DND-41 (cell line): ENCODE data around the gene TANC2.

Source experiments
- ATAC-seq: fragments of 200-7000 bp; cut with Tn5 transposase; 3 replicates; pipeline ENCODE4 v1.9.1; 2021; ENCODE audit warnings: low read depth; ENCODE audit not compliant: insufficient read depth
- DNase-seq: peaks from one replicate; pipeline ENCODE4 v3.0.0-alpha.2; 2020
- H2AFZ ChIP-seq: 2 replicates; pipeline ENCODE4 v1.6.0; 2012; ENCODE audit warnings: low read depth, low read length
- H3K27ac ChIP-seq: 2 replicates; pipeline ENCODE4 v1.5.1; 2012; ENCODE audit warnings: low read length, inconsistent platforms
- H3K27me3 ChIP-seq: fragments of 200-600 bp; sonication (generic); 2 replicates; pipeline ENCODE4 v1.6.0; 2012; ENCODE audit warnings: low read length, mild to moderate bottlenecking, inconsistent platforms; ENCODE audit not compliant: insufficient read depth, poor library complexity
- H3K36me3 ChIP-seq: 2 replicates; pipeline ENCODE4 v1.5.1; 2012; ENCODE audit warnings: low read length, inconsistent platforms; ENCODE audit not compliant: insufficient read depth
- H3K4me1 ChIP-seq: 2 replicates; pipeline ENCODE4 v1.5.1; 2012; ENCODE audit warnings: mild to moderate bottlenecking, low read length; ENCODE audit not compliant: insufficient read depth
- H3K4me2 ChIP-seq: 2 replicates; pipeline ENCODE4 v1.6.0; 2012; ENCODE audit warnings: mild to moderate bottlenecking, moderate library complexity, low read length, inconsistent platforms; ENCODE audit not compliant: insufficient read depth
- H3K4me3 ChIP-seq, 2 experiments: fragments of 200-600 bp in 1 of 2; shearing (Covaris generic) in 1 of 2; 2 replicates each; pipeline ENCODE4 v1.5.1; 2012 to 2016; ENCODE audit warnings: inconsistent platforms in 2 of 2, low read length in 2 of 2, mild to moderate bottlenecking in 2 of 2, low read depth in 1 of 2, moderate library complexity in 1 of 2
- H3K79me2 ChIP-seq: 2 replicates; pipeline ENCODE4 v1.6.0; 2012; ENCODE audit warnings: low read length, inconsistent platforms; ENCODE audit not compliant: insufficient read depth
- H3K9ac ChIP-seq: 2 replicates; pipeline ENCODE4 v1.6.0; 2012; ENCODE audit warnings: low read depth, mild to moderate bottlenecking, inconsistent platforms, low read length, moderate library complexity
- H3K9me3 ChIP-seq: 2 replicates; pipeline ENCODE4 v1.5.1; 2012; ENCODE audit warnings: low read length, moderate library complexity, mild to moderate bottlenecking, inconsistent platforms; ENCODE audit not compliant: insufficient read depth, severe bottlenecking
- H4K20me1 ChIP-seq: 2 replicates; pipeline ENCODE4 v1.6.0; 2012; ENCODE audit warnings: low read length; ENCODE audit not compliant: insufficient read depth
- CTCF ChIP-seq: IDR thresholded peaks from 2 replicates; pipeline ENCODE4 v1.5.1; 2012; ENCODE audit warnings: borderline replicate concordance, low read length, moderate library complexity, mild to moderate bottlenecking; ENCODE audit not compliant: poor library complexity, severe bottlenecking; ENCODE audit errors: extremely low read depth
- EZH2 ChIP-seq: IDR thresholded peaks from 3 replicates; pipeline ENCODE4 v1.6.1; 2012; ENCODE audit warnings: borderline replicate concordance, low read depth, mild to moderate bottlenecking, moderate library complexity, low read length, inconsistent platforms; ENCODE audit not compliant: severe bottlenecking

Gene TANC2

DNA sequence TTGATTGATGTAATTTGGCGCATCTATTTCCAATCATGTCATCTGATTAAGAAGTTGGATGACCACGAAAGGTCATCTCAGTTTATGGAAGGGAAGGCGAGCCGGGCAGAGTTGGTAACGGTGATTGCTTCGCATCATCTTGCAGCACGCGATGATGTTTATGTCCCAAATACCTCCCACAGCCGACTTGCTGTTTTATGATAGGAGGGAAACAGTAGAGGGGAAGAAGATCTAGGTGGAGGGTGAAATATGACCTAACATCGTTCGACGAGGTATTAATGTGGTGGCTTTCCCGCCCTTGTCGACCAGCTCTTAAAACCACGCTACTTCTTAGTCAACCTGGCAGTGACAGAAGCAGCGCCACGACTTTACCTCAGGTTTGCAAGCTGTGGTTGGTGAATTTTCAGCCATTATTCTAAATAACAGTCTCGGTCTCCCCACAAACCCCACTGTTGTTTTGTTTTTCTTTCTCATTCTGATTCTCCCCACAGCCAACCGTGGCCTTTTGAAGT is 805 bp upstream of the TANC2 start:
- H4K20me1 ChIP-seq, result no peaks in the 10 kb centered on the region
- ATAC-seq, result no peak; the same call in 2 of the 3 replicates
- H3K4me3 ChIP-seq, result peak overlapping the region in 1 of 2 experiments; percentile 67; a peak in 2 of 4 replicates
- H3K9me3 ChIP-seq, result no peaks in the 10 kb centered on the region
- DNase-seq, result peak; percentile 32
- peaks cover 36% of the 10 kb centered on the region for H3K4me1 ChIP-seq
- peak overlapping the region; percentile 91 for H2AFZ ChIP-seq
- peak overlapping the region; percentile 78 for H3K9ac ChIP-seq
- H3K79me2 ChIP-seq, result 0 out of 2 replicates have a peak, but pooled peaks cover 2% of the 10 kb centered on the region
- H3K27ac ChIP-seq, result peak overlapping the region; percentile 38; the same call in 1 of the 2 replicates
- no peak for TF ChIP-seq CTCF
- TF ChIP-seq EZH2, result no peak
- H3K36me3 ChIP-seq, result no peaks in the 10 kb centered on the region
- H3K4me2 ChIP-seq, result peak overlapping the region; percentile 78
- H3K27me3 ChIP-seq, result peaks cover 21% of the 10 kb centered on the region

GRCh38 chr17:62966426-62967204 is 580 bp downstream of the TANC2 start:
- Histone ChIP-seq H3K27me3 (peaks cover 11% of the 10 kb centered on the region), H3K4me3 (peak overlapping the region; percentile 20 to 67; a peak in 3 of 4 replicates), H3K36me3 (no peaks in the 10 kb centered on the region), H3K27ac (peak overlapping the region; percentile 41; the same call in 1 of the 2 replicates), H3K4me1 (peaks cover 36% of the 10 kb centered on the region), H3K4me2 (peak overlapping the region; percentile 85), H4K20me1 (no peaks in the 10 kb centered on the region), H3K9me3 (no peaks in the 10 kb centered on the region), H2AFZ (peak overlapping the region; percentile 82), H3K79me2 (0 out of 2 replicates have a peak, but pooled peaks cover 6% of the 10 kb centered on the region), H3K9ac (peak overlapping the region; percentile 78)
- peak; percentile 58 for ATAC-seq
- peak; percentile 26 for DNase-seq
- TF ChIP-seq CTCF, result no peak
- peak; percentile 49 for TF ChIP-seq EZH2

- H3K27ac ChIP-seq, result no peak overlapping the region; the same call in 1 of the 2 replicates
Measured at GRCh38 chr17:62967205-62967529, 1.1 kb downstream of the TANC2 start.

More at GRCh38 chr17:62967205-62967529, 1.1 kb downstream of the TANC2 start:
- DNase-seq (no peak), ATAC-seq (no peak)
- peaks cover 36% of the 10 kb centered on the region for H3K4me1 ChIP-seq
- H3K36me3 ChIP-seq, result no peaks in the 10 kb centered on the region
- H3K79me2 ChIP-seq, result 0 out of 2 replicates have a peak, but pooled peaks cover 6% of the 10 kb centered on the region
- H4K20me1 ChIP-seq, result no peaks in the 10 kb centered on the region
- no peaks in the 10 kb centered on the region for H3K9me3 ChIP-seq
- H3K9ac ChIP-seq, result peak overlapping the region; percentile 78
- H2AFZ ChIP-seq, result peak overlapping the region; percentile 82
- H3K4me3 ChIP-seq, result peak overlapping the region; percentile 20 to 67; a peak in 3 of 4 replicates
- H3K4me2 ChIP-seq, result peak overlapping the region; percentile 85
- no peak for TF ChIP-seq EZH2
- no peak for TF ChIP-seq CTCF
- peaks cover 11% of the 10 kb centered on the region for H3K27me3 ChIP-seq
